Midbrain (tissue), 1 donor: Measurements from ENCODE around the gene ASCL3.
"Not testable (repeated sequence)": the region's sequence is repeated elsewhere in the genome, so short reads cannot be mapped to it uniquely, and the experiment has no call there.

Experiments used
- DNase-seq: peaks from one replicate; lab custom pipeline; 2025; lab: John Stamatoyannopoulos, UW

Gene ASCL3, protein sequence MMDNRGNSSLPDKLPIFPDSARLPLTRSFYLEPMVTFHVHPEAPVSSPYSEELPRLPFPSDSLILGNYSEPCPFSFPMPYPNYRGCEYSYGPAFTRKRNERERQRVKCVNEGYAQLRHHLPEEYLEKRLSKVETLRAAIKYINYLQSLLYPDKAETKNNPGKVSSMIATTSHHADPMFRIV

DNA sequence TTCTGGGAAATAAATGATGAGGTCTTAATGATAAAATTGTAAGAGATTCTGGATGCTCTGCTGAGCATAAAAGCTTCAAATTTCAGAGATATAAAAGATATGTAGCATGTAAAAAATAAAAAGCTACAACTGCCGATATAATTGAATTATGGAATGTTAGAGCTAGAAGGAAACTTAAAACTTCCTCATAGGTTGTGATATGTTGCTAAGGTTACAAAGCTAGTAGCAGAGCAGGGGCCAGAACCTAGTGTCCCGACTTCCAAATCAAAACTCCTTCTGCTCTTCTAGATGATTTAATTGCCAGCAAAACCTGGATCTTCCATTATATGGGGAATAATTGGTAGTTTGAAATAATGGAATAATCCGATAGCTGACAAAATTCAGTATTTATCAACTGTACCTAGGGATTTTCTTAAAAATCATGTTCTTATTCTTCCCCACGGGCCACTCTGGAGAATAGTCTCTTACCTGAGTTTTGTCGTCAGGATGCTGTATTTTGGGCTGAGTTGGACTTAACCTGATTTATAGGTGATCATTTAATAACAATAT is at the start of gene ASCL3:
ASCL3 (minus strand) TSS at position 499 of the 549 bp plus-strand sequence. CDS start 4,855 bp downstream, outside the sequence.
- no peak for DNase-seq

DNA sequence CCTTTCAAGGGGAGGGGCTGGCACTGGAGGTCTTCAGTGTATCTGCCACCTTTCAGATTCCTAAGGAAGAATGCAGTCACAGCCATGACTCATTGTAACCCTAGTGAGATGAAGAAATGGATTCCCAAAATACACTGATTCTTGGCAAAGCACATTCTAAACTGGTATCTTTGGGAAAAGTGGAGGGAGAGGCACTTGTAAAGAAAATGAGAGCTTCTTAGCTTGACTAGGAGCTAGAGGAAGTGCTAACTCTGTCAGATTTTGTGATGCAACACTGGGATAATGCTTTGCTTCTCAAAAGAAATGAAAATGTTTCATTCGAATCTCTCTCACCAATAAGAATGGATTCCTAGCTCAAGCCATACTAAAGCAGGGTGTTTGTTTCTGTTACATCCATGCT is 46.6 kb upstream of the ASCL3 start:
- DNase-seq = no peak

DNA sequence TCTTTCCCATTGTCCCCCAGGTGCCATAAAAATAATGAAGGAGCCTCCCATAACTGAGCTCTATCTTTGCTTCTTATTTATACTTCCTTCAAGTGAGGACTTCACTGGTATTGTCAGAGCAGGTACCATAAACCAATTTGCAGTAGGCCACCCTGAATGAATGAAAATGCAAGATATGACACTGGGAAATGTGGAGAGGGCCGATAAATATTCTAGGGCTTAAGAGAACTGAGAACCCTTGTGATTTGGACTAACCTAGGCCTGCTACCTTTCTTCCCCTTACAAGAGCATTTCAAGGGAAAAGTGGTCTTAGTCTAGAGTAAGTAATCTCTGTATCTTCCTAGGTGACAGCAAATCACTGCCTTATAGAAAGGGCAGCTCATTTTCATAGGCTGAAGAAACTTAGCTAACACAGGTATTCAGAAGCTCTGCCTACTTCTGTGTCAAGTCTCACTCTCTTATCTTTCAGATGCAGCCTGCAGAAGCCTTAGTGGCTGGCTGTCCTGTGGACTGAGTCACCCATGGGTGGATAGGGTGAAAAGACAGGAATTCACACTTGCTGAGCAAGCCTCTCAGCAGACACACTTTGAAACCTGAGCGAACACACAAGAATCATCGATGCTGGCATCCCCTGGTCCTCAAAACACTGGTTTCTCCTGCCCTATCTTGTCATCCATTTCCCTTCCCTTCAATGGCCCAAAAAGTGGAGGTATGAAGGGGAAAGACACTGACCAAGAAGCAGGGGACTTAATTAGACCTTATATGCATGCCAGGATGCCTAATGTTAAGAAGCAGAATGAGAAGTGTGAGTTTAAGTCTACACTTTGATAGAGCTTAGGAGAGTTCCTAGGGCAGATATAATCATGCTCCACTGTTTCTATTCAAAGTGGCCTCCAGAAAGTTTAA is 45.8 kb upstream of the ASCL3 start:
- no peak for DNase-seq

DNA sequence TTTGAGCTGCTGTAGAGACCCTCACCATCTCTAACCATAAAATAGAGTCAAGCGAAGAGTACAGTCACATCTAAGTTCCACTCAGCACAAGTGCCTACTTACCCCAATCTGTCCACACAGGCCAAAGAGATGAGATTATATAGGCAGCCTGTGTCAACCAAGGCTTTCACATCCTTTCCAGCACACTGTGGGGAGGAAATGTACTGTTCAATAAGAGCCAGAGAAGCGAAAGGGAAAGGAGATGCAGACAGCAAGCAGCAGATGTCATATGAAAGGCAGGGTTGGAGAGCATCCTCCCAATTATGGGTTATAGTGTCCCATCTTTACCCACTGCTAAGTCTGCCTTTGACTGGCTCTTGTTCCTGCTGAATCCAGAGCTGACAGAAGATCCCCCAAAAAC is 44.6 kb upstream of the ASCL3 start:
- no peak for DNase-seq

DNA sequence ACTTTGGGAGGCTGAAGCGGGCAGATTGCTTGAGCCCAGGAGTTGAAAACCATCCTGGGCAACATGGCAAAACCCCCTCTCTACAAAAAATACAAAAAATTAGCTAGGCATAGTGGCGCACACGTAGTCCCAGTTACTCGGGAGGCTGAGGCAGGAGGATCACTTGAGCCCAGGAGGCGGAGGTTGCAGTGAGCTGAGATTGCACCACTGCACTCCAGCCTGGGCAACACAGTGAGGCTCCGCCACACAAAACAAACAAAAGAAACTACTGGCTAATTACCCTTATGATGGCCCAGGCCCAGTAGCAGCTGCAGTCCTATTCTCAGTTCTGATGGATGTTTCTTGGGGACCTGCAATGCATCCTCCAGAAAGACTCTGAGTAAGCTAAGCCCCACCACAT is 44.0 kb upstream of the ASCL3 start:
- not testable (repeated sequence) for DNase-seq

DNA sequence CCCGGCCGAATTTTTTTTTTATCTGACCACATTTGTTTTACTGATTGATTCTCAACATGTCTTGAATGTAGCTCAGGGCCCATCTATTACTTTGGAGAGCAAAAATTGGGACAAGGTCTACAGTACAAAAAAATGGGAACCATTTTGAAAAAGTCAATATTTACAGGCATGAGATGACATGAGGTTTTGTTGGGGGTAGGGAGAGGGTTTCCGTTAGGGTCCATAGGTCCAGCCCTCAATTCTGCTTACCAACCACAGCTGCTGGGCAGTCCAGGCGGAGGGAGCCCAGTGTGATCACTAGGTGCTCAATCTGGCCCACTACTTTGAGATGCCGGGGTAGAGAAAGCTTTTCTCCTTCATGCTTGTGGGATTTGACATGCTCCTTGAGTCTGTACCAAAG is 42.6 kb upstream of the ASCL3 start:
- DNase-seq = no peak

DNA sequence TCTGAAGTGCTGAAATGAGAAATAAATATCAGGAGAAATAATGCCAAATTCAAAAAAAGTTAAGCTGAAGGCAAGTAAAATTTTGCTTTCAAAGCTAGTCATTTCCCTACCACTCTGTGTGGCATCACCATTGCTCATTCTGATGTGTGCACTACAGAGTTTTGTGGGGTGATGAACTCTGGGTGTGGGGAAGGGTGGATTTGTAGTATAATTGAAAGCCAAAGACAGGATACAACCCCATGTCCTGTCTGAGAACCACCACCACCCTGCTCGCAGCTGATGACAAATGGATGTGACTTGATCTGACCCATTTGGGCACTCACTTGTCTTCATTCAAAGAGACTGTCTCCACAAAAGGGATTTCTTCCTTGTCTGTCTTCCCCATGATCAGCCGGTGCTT is 40.7 kb upstream of the ASCL3 start:
- no peak for DNase-seq

DNA sequence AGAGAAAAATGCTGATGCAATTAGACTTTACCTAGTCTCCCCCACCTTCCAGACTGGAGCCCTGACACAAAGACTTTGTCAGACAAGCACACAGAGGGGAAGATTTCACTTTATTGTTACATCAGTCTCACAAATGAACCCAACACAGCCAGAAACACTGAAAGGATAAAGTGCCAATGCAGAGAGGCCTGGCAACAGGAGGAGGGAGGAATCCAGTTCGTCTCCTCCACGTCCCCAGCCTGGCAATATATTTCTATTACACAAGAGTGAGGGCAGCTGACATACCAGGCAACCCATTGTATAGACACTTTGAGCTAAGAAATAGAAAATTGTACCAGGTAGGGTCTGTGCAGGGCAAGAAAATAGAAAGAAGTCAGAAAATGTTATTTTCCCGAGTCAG is 37.7 kb upstream of the ASCL3 start:
- no peak for DNase-seq

DNA sequence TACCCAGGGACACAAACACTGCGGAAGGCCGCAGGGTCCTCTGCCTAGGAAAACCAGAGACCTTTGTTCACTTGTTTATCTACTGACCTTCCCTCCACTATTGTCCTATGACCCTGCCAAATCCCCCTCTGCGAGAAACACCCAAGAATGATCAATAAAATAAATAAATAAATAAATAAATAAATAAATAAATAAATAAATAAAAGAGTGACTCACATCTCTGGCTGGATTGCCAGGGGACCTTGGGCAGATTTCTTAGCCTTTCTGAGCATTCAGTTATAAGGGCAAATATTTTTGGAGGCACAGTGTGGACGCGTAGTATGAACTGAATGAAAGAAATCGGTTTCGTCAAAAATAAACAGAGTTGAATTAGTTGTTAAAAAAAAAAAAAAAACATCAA is 36.5 kb upstream of the ASCL3 start:
- not testable (repeated sequence) for DNase-seq

DNA sequence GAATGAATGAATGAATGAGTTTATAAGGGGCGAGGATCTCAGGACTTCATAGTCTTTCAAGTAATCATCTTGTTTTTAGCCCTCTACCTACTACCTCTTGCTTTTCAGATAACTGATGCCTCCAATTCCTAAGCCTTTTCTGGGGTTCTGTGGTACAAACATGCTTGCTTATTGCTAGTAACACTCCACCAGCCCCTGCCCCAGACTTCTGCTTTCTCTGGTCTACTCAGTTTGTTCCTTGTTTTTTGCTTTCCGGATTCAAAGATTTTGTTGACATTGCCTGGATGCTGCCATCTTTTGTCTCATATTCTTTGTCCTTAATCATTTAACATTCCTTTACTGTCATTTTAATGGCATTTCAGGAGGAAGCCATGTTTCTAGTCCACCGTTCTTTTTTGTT is 30.3 kb upstream of the ASCL3 start:
- no peak for DNase-seq

DNA sequence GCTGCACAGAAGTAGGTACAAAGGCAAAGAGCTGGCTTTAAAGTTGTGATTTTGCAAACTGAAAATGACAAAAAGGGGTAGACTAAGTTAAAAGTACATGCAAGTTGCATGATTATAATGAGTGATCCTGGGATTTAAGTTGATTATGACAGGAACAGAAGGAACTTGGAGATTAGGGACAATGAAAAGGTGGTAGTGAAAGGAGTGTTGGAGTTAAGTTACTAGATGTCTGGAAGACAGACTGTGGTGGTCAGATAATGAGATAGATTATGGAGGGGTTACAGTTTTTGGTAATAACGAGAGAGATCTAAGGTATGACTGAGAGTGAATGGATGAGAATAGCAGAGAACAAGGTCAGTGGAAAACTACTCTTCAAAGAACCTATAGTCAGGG is 29.1 kb upstream of the ASCL3 start:
- no peak for DNase-seq

DNA sequence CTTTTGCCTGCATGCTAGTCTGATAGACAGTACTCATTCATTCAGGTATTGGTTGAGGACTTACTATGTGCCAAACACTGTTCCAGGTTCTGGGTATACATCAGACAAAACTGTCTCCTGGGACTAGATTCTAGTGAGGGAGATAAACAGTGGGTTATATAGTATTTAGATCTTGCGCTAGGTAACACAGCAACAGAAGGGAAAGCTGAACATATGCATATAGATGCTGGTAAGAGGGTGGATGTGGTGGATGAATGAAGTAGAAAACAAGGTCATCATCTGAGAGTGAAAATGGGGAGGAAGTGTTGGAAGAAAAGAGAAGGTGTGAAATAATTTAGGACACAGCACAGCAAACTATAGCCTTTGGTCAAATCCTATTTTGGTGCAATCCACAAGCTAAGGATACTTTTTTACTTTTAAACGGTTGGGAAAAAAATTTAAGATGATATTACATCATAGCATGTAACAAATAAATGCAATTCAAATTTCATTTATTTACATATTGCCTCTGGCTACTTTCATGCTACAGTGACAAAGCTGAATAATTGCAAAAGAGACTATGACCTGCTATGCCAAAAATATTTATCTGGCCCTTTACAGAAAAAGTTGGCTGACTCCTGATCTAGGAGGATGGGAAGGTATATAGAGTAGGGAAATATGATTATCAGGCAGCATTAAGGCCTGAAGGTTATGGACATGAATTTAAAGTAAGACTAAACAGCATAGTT is 28.5 kb upstream of the ASCL3 start:
- no peak for DNase-seq

DNA sequence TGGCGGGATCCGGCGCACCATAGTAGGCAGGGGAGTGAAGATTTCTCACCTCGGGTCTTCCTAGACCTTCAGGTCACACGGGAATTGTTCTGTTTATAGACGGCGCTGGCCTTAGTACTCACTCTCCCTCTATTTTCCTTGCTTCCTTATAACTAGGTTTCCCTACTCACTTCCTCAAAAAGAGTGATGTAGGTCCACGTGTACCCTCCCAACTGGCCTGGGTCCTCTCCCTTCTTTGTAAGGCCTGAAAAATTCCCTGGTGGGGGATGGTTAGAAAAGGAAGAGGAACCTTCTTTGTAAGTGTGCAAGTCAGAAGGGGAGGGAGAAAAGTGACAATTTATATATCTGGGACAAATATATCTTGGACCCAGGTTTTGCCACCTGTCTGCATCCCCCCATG is 24.4 kb upstream of the ASCL3 start:
- no peak for DNase-seq

DNA sequence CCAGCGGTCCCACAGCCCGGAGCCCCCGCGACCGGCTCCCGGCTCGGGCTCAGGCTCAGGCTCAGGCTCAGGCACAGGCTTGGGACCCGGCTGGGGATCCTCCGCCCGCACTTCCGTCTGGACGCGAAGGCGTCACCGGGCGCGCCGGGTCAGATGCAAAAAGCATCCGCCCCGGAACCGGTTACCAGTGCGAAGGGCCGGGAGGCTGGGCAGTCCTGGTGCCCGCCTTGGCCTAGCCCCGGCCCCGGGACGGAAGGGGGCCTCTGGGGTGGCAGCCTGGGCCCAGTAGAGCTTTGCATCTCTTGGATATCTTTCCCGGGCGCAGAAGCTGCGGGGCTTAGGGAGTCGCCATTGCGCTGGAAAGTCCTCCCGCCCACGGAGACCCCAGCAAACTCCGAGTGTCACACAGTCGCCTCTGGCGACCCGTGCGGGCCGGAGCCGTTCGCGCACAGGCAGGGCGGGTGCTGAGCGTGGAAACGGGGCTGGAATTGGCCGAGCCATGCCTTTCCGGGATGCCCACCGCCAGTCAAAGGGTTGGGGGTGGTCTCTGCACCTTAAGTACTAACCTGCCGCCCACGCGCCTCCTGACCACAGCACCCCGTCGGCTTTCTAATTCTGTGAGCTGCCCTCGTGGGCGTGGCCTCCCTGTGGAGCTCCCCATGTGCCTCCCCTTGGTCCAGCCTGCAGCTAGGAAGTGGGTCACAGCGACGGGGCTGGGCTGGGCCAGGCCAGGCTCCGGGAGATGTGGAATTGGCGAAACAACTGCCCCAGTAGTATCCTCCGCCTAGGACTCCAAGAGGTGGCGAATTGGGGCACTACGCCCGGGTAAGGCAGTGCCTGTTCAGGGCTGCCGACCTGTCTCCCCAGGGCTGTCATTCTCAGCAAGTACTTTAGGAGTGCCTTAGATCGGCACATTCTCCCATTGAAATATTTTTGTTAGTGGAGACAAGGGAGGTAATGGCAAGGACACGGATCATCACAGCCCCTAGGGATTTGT is 21.8 kb upstream of the ASCL3 start, which contains the start of gene TMEM9B:
TMEM9B (minus strand) TSS at position 119 of the 997 bp plus-strand sequence. CDS start 129 bp downstream, outside the sequence.
- DNase-seq = peak; percentile 88

DNA sequence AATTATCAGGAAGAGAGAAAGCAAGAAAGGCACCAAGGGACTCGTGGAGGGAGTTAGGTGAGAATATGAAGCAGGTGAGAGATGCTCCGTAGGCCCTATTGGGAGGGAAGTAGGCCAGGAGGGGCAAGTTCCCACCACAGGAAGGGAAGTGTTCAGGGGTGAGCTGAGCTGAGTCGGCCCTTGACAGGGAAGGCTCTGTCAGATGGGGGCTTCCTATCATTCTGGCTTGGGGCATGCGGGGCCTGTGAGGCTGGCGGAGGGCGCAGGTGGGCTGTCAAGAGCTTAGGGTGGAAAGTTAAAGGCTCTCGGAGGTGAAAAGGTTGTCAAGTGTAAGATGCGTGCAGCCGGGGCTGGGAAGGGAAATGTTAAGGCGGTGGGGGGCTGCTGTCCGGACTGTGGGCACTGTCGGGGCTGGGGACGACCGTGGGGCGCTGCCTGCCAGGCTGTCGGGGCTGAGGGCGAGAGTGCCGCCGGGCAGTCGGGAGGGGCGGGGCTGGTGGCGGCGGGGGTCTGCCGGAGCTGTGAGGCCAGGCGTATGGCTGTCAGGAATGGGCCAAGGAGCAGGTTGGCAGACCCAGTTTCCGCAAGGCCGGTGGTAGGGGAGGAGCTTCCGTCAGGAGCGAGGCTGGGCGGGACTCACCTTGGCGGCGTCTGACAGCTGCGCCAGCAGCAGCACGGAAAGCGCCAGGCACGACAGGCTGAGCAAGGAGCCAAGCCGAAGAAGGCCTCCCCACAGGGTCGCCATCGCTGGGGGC is 20.9 kb upstream of the ASCL3 start:
- DNase-seq = no peak

DNA sequence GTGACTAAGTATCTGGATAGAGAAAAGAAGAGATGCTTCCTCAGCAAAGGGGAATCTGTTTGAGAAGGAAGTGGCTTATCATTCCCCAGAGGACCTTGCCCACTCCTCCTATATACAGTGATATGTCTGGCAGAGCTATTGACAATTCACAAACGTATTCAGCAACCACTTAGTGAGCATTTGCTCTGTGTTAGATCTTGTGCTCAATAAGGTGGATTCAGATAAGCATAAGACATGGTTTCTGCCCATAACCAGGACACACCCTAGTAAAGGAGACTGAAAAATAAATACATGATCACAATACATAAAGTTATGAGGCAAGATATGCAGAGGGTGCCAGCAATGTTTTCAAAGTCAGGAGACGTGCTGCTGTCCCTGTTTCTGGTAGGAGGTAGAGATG is 20.0 kb upstream of the ASCL3 start:
- no peak for DNase-seq

DNA sequence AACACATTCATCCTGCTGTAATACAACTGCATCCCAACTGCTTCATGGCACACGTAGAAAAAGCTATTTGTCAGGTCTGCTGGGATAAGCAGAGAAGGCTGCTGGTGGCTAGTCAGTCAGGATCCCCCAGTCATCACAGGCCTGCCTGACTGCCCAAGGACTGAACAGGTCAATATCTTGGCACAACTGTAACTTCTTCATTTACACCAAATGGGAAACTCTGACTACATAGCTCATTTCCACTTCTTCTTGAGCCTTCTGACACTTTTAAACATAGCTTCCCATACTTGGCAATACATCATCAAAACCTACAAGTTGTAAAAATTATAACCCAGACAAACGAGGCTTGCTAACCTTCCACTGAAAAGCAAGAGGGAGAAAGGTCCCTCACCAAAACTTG is 18.6 kb upstream of the ASCL3 start:
- no peak for DNase-seq

DNA sequence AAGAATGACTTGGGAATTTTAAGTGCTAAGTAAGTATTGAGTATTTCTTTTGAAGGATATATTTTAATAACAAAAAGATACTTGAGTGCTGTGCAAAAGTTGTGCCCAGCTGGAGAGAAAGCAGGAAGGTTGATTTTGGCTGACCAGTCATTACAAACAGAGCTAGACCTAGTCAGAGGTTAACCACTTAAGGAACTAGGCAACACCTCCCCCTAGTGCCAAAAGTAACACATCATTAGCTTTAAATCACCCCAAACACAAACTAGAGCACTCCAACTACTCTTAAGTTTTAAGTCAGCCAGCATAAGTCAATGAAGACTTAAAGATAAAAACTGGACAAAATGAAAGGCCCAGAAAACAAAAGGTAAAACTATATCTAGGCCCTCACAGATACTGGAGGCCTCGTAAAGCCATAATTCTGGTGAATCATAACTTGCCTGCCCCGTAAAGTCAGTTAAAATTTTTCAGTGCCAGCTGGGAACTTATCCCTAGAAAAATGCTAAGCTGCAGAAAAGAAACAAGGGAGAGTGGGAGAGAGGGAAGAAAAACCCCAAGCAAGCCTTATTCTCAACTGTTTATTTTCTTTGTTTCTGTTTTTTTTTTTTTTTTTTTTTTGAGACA is 16.8 kb upstream of the ASCL3 start:
- DNase-seq = peak; percentile 29

DNA sequence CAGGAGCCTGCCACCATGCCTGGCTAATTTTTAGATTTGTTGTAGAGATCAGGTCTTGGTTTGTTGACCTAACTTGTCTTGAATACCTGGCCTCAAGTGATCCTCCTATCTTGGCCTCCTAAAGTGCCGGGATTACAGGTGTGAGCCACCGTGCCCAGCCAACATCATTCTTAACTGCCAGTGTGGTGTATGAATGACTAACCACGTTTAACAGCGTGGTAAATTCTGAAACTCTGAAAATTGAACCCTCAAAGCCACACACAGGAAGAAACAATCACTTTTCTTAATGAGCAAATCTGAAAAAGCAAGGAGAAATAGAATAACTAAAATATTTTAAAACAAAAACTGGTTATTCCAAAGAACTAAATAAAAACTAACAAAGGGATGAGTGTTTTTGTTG is 14.0 kb upstream of the ASCL3 start:
- DNase-seq = no peak

DNA sequence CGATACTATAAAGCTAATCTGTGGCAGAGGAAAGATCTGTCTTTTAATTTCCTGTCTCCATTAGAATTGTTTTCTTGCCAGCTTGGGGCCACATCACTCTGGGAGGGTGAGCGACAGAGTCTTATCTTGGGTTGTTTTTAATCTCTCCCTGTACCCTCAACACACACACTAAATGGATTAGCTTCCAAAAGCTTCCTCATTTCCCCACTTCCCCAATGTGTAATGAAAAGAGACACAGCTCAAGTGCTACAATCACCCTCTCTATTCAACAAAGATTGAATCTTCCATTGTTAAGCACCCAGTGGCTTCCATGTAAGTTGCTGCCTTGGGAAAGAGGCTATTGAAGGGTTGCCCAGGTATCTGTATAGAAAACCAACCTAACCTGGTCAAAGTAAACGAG is 6.1 kb upstream of the ASCL3 start:
- DNase-seq = no peak
